Adrenal gland (tissue), 5 donors: Measurements from ENCODE around the gene FOXP2.

Source experiments
- POLR2A ChIP-seq, 2 donors: fragments of 450-650 bp; IDR thresholded peaks; one replicate each; pipeline ENCODE4 v1.6.1; 2017; ENCODE audit warnings: antibody characterized with exemption in 2 of 2, mild to moderate bottlenecking in 2 of 2, moderate library complexity in 1 of 2
- TF ChIP-seq, protein P1 (sequence below), 6 experiments: fragments of 450-650 bp in 4 of 6; fragments of 200-600 bp in 2 of 6; sonication (generic) in 1 of 6; IDR thresholded peaks; 1 replicate in 5 of 6; 2 replicates in 1 of 6; pipeline versions ENCODE4 v1.5.1 to v1.8.0; 2016 to 2021; ENCODE audit warnings: antibody characterized with exemption in 6 of 6, mild to moderate bottlenecking in 2 of 6, moderate library complexity in 1 of 6
- donor health status: DM: no; HTN: no; CAD: no.

DNA sequence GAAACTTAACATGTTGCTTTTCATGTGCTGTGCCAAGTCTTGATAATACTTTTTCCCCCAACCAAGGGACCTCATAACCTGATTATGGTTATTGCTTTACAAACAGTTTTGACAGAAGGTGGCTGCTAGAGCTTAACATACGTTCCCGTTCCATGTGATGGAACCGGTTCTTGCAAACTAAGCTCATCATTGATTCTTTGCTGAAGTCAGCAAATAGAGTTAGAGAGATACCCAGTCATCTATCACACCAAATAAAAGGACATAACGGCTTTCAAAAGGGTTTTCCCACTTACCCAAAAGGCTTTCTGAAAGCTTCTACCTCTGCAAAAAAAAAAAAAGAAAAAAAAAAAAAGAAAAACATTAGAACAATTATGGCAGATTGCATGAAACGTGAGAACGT lies 277.0 kb downstream of the FOXP2 start:
- TF ChIP-seq, protein P1, sequence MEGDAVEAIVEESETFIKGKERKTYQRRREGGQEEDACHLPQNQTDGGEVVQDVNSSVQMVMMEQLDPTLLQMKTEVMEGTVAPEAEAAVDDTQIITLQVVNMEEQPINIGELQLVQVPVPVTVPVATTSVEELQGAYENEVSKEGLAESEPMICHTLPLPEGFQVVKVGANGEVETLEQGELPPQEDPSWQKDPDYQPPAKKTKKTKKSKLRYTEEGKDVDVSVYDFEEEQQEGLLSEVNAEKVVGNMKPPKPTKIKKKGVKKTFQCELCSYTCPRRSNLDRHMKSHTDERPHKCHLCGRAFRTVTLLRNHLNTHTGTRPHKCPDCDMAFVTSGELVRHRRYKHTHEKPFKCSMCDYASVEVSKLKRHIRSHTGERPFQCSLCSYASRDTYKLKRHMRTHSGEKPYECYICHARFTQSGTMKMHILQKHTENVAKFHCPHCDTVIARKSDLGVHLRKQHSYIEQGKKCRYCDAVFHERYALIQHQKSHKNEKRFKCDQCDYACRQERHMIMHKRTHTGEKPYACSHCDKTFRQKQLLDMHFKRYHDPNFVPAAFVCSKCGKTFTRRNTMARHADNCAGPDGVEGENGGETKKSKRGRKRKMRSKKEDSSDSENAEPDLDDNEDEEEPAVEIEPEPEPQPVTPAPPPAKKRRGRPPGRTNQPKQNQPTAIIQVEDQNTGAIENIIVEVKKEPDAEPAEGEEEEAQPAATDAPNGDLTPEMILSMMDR (IDR thresholded peaks at IDR 0.05), result no peak
- no peak for TF ChIP-seq POLR2A (IDR thresholded peaks at IDR 0.05)
